HG03039 (cell line): ENCODE measurements around the gene WBP4.
"Not testable (repeated sequence)": the region's sequence is repeated elsewhere in the genome, so short reads cannot be mapped to it uniquely, and the experiment has no call there.

Source experiments
- ATAC-seq: cut with Tn5 transposase; IDR thresholded peaks from one replicate; pipeline ENCODE4 v1.9.1; 2021; ENCODE audit warnings: mild to moderate bottlenecking, moderate library complexity; ENCODE audit not compliant: unreplicated experiment

The WBP4 gene

GRCh38 chr13:41077475-41077874 lies 16.2 kb downstream of the WBP4 start:
- ATAC-seq: no peak

DNA sequence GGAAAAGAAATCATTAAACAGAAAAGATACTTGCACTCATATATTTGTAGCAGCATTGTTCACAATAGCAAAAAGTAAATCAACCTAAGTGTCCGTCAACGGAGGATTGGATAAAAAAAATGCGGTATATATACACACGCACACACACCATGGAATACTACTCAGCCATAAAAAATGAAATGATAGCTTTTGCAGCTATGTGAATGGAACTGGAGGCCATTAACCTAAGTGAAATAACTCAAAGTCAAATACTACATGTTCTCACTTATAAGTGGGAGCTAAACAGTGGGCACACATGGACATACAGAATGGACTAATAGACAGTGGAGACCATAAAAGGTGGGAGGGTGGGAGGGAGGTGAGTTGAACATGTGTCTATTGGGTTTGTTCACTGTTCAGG lies 18.4 kb downstream of the WBP4 start:
- ATAC-seq: no peak

GRCh38 chr13:41085961-41086585 lies 24.8 kb downstream of the WBP4 start:
- ATAC-seq: no peak

- not testable (repeated sequence) for ATAC-seq
Observed at GRCh38 chr13:41095681-41096080, 34.4 kb downstream of the WBP4 start.

DNA sequence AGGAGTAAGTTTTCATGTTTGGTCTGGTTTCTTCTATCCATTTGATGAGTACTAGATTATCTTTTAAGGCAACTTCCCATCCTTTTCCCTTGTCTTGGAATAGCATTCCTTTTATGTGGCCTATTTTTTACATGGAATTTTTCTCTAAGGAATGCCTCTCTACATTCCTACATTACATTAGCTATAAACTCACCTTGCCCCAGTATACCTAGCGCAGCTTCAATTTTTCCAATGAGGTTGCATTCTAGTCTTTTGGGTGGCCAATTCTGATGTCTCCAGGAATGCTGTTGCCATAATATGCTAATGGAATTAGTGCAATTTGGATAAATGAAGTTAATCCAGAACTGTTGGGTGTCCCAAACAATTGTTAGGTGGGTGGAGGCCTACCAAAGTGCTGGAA lies 37.5 kb downstream of the WBP4 start:
- no peak for ATAC-seq

DNA sequence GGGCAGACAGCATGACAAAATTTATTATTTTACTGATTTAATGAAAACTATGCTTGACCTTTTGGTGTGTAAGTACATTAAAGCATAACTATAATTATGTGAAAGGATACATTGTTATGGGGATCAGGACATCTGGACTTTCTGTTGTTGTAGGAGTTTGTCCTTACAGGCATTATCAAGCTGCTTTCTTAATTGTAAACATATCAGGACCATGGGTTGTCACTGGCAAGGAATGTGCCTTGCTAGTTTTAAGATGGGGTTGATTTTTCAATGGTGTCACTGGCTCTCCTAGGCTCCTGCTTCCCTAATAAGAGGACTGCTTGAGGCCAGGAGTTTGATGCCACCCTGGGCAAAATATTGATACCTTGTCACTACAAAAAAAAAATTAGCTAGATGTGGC lies 38.7 kb downstream of the WBP4 start:
- ATAC-seq: no peak

- ATAC-seq: no peak
Observed at GRCh38 chr13:41107104-41107571, 45.8 kb downstream of the WBP4 start.

- no peak for ATAC-seq
Observed at GRCh38 chr13:41107584-41108014, 46.3 kb downstream of the WBP4 start.

DNA sequence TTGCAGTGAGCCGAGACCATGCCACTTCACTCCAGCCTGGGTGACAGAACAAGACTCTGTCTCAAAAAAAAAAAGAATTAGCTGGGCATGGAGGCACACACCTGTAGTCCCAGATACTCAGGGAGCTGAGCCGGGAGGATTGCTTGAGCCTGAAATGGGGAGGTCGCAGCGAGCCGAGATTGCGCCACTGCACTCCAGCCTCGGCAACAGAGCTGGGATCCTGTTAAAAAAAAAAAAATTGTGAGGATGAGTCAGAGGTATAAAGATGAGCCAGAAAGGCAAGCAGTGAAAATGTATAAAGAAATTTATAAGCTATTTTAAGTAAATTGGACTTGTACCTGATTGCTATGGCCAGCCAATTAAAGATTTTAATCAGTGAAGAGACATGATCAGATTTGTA lies 50.1 kb downstream of the WBP4 start:
- ATAC-seq: no peak

GRCh38 chr13:41117869-41118268 lies 56.6 kb downstream of the WBP4 start:
- ATAC-seq: no peak

DNA sequence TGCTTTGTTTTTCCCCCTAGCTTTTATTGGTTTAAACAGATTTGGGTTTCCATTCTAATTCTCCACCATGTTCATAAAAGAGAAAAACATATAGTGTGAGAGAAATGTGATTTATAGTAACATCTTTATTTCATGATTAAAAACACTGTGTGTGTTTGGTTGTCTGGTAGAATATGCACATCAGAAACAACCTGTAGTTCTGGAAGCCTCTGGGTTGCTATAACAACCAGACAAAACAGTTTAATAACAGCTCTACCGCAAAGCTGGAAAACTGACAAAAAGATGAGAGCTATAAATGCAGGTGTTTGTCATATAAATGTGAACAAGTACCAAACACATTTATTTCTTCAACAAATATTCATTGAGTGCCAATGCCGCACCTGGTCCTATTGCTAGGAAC lies 61.5 kb downstream of the WBP4 start:
- no peak for ATAC-seq

- no peak for ATAC-seq
Observed at GRCh38 chr13:41127701-41128100, 66.4 kb downstream of the WBP4 start.

DNA sequence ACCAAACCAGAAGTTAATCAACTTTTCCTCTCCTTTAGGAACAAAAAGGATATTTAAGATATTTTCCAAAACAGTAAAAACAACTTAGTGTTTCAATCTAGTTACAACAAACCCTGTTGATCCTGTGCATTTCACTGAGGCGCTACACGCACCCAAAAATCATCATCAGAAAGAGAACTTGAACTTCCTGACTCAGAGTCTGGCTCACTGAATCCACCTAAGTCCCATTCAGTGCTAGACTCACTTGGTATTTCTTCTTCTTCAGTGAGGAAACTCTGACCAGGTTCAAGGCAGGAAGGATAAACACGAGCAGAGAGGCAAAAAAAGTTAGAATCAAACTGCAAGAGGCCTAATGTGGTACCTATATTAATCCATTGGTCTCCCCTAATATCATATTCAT lies 69.0 kb downstream of the WBP4 start:
- ATAC-seq: no peak

DNA sequence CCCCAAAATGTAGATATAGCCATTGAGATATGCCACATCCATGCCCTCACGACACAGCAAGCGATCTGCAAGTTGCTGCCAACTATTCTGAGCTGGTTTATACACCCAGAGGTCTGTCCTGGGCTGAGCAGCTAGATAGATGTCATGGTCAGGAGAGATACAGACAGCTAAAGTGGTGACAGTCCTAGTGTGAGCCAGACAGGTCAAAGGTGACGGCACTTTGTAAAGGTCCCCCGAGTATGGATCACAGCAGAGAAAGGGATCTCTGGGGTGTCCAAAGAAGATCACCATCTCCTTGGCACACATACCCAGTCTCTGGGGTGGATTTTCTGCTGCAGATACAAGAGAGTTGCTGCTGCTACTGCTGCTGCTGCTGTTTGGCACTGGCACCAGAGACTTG lies 69.9 kb downstream of the WBP4 start:
- ATAC-seq: not testable (repeated sequence)

GRCh38 chr13:41131660-41132511 lies 70.6 kb downstream of the WBP4 start:
- peak; percentile 2 for ATAC-seq

DNA sequence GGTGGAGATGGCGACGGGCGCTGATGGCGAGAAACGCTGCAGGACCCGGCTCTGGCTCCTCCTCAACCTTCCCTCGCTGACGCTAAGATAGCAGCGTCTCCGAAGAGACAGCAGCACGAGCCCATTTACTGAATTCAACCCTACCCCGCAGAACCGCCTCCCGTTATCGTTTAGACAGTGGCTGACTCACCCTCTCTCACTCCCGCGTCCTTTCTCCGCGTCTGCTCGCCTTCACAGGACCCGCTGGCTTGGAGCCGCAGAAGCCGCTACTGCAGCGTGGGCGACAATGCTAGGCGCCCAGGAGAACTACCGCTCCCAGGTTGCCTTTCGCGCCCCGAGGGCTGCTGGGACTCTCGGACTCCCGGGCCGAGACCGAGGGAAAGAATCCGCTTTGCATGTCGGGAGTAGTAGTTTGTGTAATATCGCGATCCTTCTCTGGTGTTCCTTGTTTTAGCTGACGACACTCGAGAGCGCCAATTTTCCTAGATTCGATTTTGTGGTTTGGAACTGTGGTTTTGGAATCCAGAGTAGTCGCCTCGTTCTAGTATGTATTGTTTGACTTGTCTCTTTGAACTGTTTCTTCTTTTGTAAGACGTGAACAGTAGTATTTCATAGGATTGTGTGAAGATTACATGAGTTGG lies 71.3 kb downstream of the WBP4 start, which contains the start of gene KBTBD6:
TSS of gene KBTBD6 (minus strand) at position 291 of the 641 bp plus-strand sequence. CDS start 291 bp downstream, outside the sequence.
- ATAC-seq: peak; percentile 97
